HCT116 (cell line): ENCODE results near the gene PCDHGA3. TPM values are rescaled to one million over a fixed set of nuclear protein-coding genes. Genes with fewer than 3 reads are reported as not detected.
A peak's percentile ranks its signal among the peaks of the same experiment; 100 is the strongest.

ENCODE experiments used
- ATAC-seq: fragments of 200-7000 bp; cut with Tn5 transposase; 2 replicates; pipeline ENCODE4 v1.9.1; 2020; ENCODE audit warnings: mild to moderate bottlenecking, moderate library complexity
- BruUV-seq: library from RNA; stranded (reverse); fragments of 400-500 nt; replicated peaks from 2 replicates; lab custom pipeline; 2021; lab: Mats Ljungman, UMichigan
- CTCF ChIA-PET: fragments of 300-600 bp; sonication (Branson Sonifier 250); formaldehyde crosslinking; loops from one replicate; lab custom pipeline; 2021; ENCODE audit warnings: antibody characterized with exemption; lab: Charles Lee
- POLR2A ChIA-PET: fragments of 300-600, 350-600 bp; sonication (Branson Sonifier 250); formaldehyde crosslinking; loops from one replicate; lab custom pipeline; 2021; ENCODE audit warnings: antibody characterized with exemption; lab: Charles Lee
- RAD21 ChIA-PET, 2 experiments: fragments of 300-600 bp; sonication (Branson Sonifier 250); formaldehyde crosslinking; loops; one replicate each; lab custom pipeline; 2023; ENCODE audit warnings: low total read pairs in 2 of 2; ENCODE audit not compliant: uncharacterized antibody in 2 of 2, unreplicated experiment in 2 of 2, low non-redundant PET in 1 of 2; lab: Charles Lee
- DNase-seq: peaks from one replicate; pipeline ENCODE4 v3.0.0-alpha.2; 2010; ENCODE audit warnings: low read depth, low spot score
- H2AFZ ChIP-seq: fragments of 200-600 bp; shearing (Covaris generic), sonication (generic); 2 replicates; pipeline ENCODE4 v1.6.1; 2017; ENCODE audit warnings: low read depth, mixed run types, mixed read lengths, antibody characterized with exemption, low read length; ENCODE audit not compliant: poor library complexity, severe bottlenecking
- H3K27ac ChIP-seq: 2 replicates; pipeline ENCODE4 v1.5.1; 2012; ENCODE audit warnings: low read depth, low read length
- H3K27me3 ChIP-seq: fragments of 200-600 bp; sonication (generic); 2 replicates; pipeline ENCODE4 v1.6.1; 2016; ENCODE audit warnings: mixed run types, low read length, mixed read lengths; ENCODE audit not compliant: insufficient read depth
- H3K36me3 ChIP-seq, 2 experiments: fragments of 200-500 bp in 1 of 2; fragments of 200-600 bp in 1 of 2; sonication (Bioruptor generic) in 1 of 2; sonication (generic) in 1 of 2; 2 replicates each; pipeline versions ENCODE4 v1.5.1 to v1.6.1; 2014 to 2016; ENCODE audit warnings: low read length in 2 of 2, inconsistent platforms in 1 of 2, mixed read lengths in 1 of 2, mixed run types in 1 of 2; ENCODE audit not compliant: insufficient read depth in 2 of 2, control insufficient read depth in 1 of 2
- H3K4me1 ChIP-seq, 2 experiments: fragments of 200-600 bp in 1 of 2; sonication (generic) in 1 of 2; 2 replicates each; pipeline versions ENCODE4 v1.5.1 to v1.6.1; 2012 to 2017; ENCODE audit warnings: low read length in 2 of 2, inconsistent platforms in 1 of 2, mild to moderate bottlenecking in 1 of 2, mixed read lengths in 1 of 2, mixed run types in 1 of 2, moderate library complexity in 1 of 2; ENCODE audit not compliant: insufficient read depth in 2 of 2, control insufficient read depth in 1 of 2
- H3K4me2 ChIP-seq: fragments of 200-600 bp; sonication (generic); 2 replicates; pipeline ENCODE4 v1.6.1; 2017; ENCODE audit warnings: mixed run types, low read length, mixed read lengths
- H3K4me3 ChIP-seq, 2 experiments: fragments of 200-600 bp in 1 of 2; sonication (generic) in 1 of 2; replicated peaks in 1 of 2; 2 replicates each; pipeline ENCODE4 v1.5.1; 2011 to 2016; ENCODE audit warnings: low read length in 2 of 2, control low read depth in 1 of 2, low read depth in 1 of 2, mild to moderate bottlenecking in 1 of 2, mixed read lengths in 1 of 2, mixed run types in 1 of 2
- H3K79me2 ChIP-seq: fragments of 200-600 bp; sonication (generic); 2 replicates; pipeline ENCODE4 v1.6.1; 2017; ENCODE audit warnings: mild to moderate bottlenecking, mixed run types, low read length, moderate library complexity, mixed read lengths; ENCODE audit not compliant: insufficient read depth
- H3K9ac ChIP-seq: fragments of 200-600 bp; sonication (generic); 2 replicates; pipeline ENCODE4 v1.6.1; 2016; ENCODE audit warnings: low read length, mixed read lengths
- H3K9me2 ChIP-seq: fragments of 200-600 bp; sonication (generic), shearing (Covaris generic); 2 replicates; pipeline ENCODE4 v1.6.1; 2017; ENCODE audit warnings: mixed run types, mild to moderate bottlenecking, moderate library complexity; ENCODE audit not compliant: insufficient read depth
- H3K9me3 ChIP-seq, 2 experiments: fragments of 200-500 bp in 1 of 2; fragments of 200-600 bp in 1 of 2; sonication (Bioruptor generic) in 1 of 2; sonication (generic) in 1 of 2; 2 replicates each; pipeline ENCODE4 v1.6.1; 2014 to 2017; ENCODE audit warnings: low read length in 2 of 2, mixed read lengths in 2 of 2, inconsistent platforms in 1 of 2, low read depth in 1 of 2, mild to moderate bottlenecking in 1 of 2, mixed run types in 1 of 2, moderate library complexity in 1 of 2; ENCODE audit not compliant: control insufficient read depth in 1 of 2, insufficient read depth in 1 of 2
- H4K20me1 ChIP-seq: fragments of 200-600 bp; sonication (generic), shearing (Covaris generic); 2 replicates; pipeline ENCODE4 v1.6.1; 2017; ENCODE audit warnings: mixed run types, mild to moderate bottlenecking, moderate library complexity; ENCODE audit not compliant: insufficient read depth
- CBX3 ChIP-seq: IDR thresholded peaks from 2 replicates; pipeline ENCODE4 v1.6.1; 2012; ENCODE audit warnings: low read depth
- ELF1 ChIP-seq: IDR thresholded peaks from 2 replicates; pipeline ENCODE4 v1.6.1; 2012; ENCODE audit warnings: low read depth, borderline replicate concordance
- EZH2phosphoT487 ChIP-seq: fragments of 200-600 bp; IDR thresholded peaks from 2 replicates; pipeline ENCODE4 v1.6.1; 2018; ENCODE audit warnings: antibody characterized with exemption, borderline replicate concordance
- JUND ChIP-seq: IDR thresholded peaks from 2 replicates; pipeline ENCODE4 v1.6.1; 2012
- POLR2A ChIP-seq: IDR thresholded peaks from 2 replicates; pipeline ENCODE4 v1.7.0; 2011; ENCODE audit warnings: borderline replicate concordance; ENCODE audit not compliant: insufficient read depth, insufficient read length; ENCODE audit errors: extremely low read depth
- POLR2AphosphoS5 ChIP-seq: IDR thresholded peaks from 2 replicates; pipeline ENCODE4 v1.6.1; 2011; ENCODE audit warnings: mild to moderate bottlenecking, low read depth, low read length, moderate library complexity
- RAD21 ChIP-seq: IDR thresholded peaks from 2 replicates; pipeline ENCODE4 v1.6.1; 2012; ENCODE audit warnings: low read depth, mild to moderate bottlenecking
- TCF7L2 ChIP-seq: IDR thresholded peaks from 2 replicates; pipeline ENCODE4 v1.7.0; 2011; ENCODE audit warnings: borderline replicate concordance, inconsistent platforms; ENCODE audit not compliant: insufficient read depth, insufficient read length; ENCODE audit errors: extremely low read depth
- YY1 ChIP-seq: IDR thresholded peaks from 2 replicates; pipeline ENCODE4 v1.6.1; 2011; ENCODE audit warnings: low read length, low read depth, moderate library complexity, mild to moderate bottlenecking; ENCODE audit not compliant: insufficient replicate concordance; ENCODE audit errors: extremely low read depth
- ZNF274 ChIP-seq: fragments of 200-500 bp; sonication (Bioruptor generic); IDR thresholded peaks from 2 replicates; pipeline ENCODE4 v1.6.1; 2014; ENCODE audit warnings: mild to moderate bottlenecking, low read depth, low read length, inconsistent platforms
- intact Hi-C: fragments of 100-400 bp; cut with micrococcal nuclease; formaldehyde crosslinking; loops from 2 replicates; pipeline ENCODE4 v1.10.0; 2022
- total RNA-seq: library from RNA; stranded (reverse); gene quantifications from one replicate; pipeline ENCODE4 v1.2.1, GENCODE V29; 2021; ENCODE audit not compliant: unreplicated experiment
- TF ChIP-seq, protein P1 (sequence below): IDR thresholded peaks from 2 replicates; pipeline ENCODE4 v1.6.1; 2012
- TF ChIP-seq, protein P2 (sequence below), 3 experiments: fragments of 200-600 bp in 1 of 3; sonication (generic) in 1 of 3; IDR thresholded peaks in 2 of 3; conservative IDR thresholded peaks in 1 of 3; 2 replicates each; pipeline ENCODE4 v1.5.1; 2012 to 2017; ENCODE audit warnings: low read depth in 2 of 3, low read length in 2 of 3, antibody characterized with exemption in 1 of 3, borderline replicate concordance in 1 of 3, control low read depth in 1 of 3, mild to moderate bottlenecking in 1 of 3, mixed read lengths in 1 of 3, mixed run types in 1 of 3, moderate library complexity in 1 of 3; ENCODE audit not compliant: insufficient read depth in 1 of 3

PCDHGA3 gene
- total RNA-seq, 1 experiment from 2014 or later, result not detected

GRCh38 chr5:141351591-141351990 is 8.0 kb downstream of the PCDHGA3 start (continued):
- no peak for TF ChIP-seq ZNF274
- TF ChIP-seq ELF1, result no peak
- TF ChIP-seq, protein P1, sequence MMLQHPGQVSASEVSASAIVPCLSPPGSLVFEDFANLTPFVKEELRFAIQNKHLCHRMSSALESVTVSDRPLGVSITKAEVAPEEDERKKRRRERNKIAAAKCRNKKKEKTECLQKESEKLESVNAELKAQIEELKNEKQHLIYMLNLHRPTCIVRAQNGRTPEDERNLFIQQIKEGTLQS, result no peak
- no peak for TF ChIP-seq POLR2AphosphoS5
- TF ChIP-seq POLR2A, result no peak
- TF ChIP-seq YY1, result no peak
- no peak for TF ChIP-seq JUND
- TF ChIP-seq EZH2phosphoT487, result no peak
- TF ChIP-seq TCF7L2, result no peak

DNA sequence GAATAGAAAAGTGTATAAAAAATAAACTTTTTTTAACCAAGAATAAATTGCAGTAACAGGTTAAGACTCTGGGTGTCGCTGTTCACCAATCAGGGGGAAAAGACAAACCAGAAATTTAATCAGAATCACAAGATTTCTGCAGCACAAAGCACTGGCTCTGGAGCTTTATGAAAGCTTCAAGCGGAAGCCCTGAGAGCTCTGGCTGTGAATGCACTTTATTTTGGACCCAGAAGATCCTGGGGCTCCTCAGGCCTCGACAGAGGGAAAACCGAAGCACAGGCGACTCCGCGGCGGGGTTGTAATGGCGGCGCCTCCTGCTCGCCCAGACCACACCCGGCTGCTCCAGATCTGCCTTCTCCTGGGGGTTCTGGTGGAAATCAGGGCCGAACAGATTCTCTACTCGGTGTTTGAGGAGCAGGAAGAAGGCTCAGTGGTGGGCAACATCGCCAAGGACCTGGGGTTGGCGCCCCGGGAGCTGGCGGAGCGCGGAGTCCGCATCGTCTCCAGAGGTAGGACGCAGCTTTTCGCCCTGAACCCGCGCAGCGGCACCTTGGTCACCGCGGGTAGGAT is 11.4 kb downstream of the PCDHGA3 start, which contains the start of gene PCDHGA4:
Gene PCDHGA4 (plus strand): TSS at position 122 of the 570 bp plus-strand sequence. CDS start 87 bp downstream, at position 209.
- ChIA-PET POLR2A (no interaction called here), RAD21 (no interaction called here), CTCF (no interaction called here)
- H3K36me3 ChIP-seq, result no peaks in the 10 kb centered on the region
- ATAC-seq (no peak), DNase-seq (no peak)
- H3K4me2 ChIP-seq, result no peak within 1 kb of the TSS
- no peak within 1 kb of the TSS for H3K4me3 ChIP-seq
- no peaks in the 10 kb centered on the region; a peak in 1 of 4 replicates for H3K9me3 ChIP-seq
- H3K79me2 ChIP-seq, result no peaks in the 10 kb centered on the region
- no peaks in the 10 kb centered on the region for H3K4me1 ChIP-seq
- H2AFZ ChIP-seq, result no peak within 1 kb of the TSS
- H3K9me2 ChIP-seq, result no peaks in the 10 kb centered on the region
- no peak within 1 kb of the TSS for H3K27ac ChIP-seq
- no peaks in the 10 kb centered on the region for H4K20me1 ChIP-seq
- H3K9ac ChIP-seq, result no peak within 1 kb of the TSS
- BruUV-seq, result no TSS peak
- intact Hi-C loops, result no loop called here
- H3K27me3 ChIP-seq, result no peaks in the 10 kb centered on the region
- TF ChIP-seq RAD21, result peak; percentile 42
- TF ChIP-seq CBX3, result no peak
- TF ChIP-seq, protein P2, sequence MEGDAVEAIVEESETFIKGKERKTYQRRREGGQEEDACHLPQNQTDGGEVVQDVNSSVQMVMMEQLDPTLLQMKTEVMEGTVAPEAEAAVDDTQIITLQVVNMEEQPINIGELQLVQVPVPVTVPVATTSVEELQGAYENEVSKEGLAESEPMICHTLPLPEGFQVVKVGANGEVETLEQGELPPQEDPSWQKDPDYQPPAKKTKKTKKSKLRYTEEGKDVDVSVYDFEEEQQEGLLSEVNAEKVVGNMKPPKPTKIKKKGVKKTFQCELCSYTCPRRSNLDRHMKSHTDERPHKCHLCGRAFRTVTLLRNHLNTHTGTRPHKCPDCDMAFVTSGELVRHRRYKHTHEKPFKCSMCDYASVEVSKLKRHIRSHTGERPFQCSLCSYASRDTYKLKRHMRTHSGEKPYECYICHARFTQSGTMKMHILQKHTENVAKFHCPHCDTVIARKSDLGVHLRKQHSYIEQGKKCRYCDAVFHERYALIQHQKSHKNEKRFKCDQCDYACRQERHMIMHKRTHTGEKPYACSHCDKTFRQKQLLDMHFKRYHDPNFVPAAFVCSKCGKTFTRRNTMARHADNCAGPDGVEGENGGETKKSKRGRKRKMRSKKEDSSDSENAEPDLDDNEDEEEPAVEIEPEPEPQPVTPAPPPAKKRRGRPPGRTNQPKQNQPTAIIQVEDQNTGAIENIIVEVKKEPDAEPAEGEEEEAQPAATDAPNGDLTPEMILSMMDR (IDR thresholded peaks at IDR 0.05 in 2 of 3, conservative IDR thresholded peaks at IDR 0.05 in 1 of 3; ENCODE audit: borderline replicate concordance in 1 of 3, insufficient read depth in 1 of 3, low read depth in 2 of 3, low read length in 2 of 3), result peak; percentile 32 to 58 (median 48); a peak in 4 of 6 replicates
